H1 (cell line): Measurements from ENCODE around the gene PDLIM4. TPM values are rescaled to one million over a fixed set of nuclear protein-coding genes. Genes with fewer than 3 reads are reported as not detected.

Experiments
- CREB1 ChIP-seq: IDR thresholded peaks from 2 replicates; pipeline ENCODE4 v1.6.1; 2012; ENCODE audit warnings: inconsistent platforms
- EZH2 ChIP-seq: fragments of 200-600 bp; sonication (generic); IDR thresholded peaks from 2 replicates; pipeline ENCODE4 v1.7.1; 2012; ENCODE audit warnings: low read depth, mild to moderate bottlenecking, moderate library complexity, low read length, inconsistent platforms; ENCODE audit not compliant: severe bottlenecking
- JUN ChIP-seq: IDR thresholded peaks from 2 replicates; pipeline ENCODE4 v1.6.1; 2011; ENCODE audit warnings: low read depth, mild to moderate bottlenecking, improper control_type of control experiment, low read length
- MAFK ChIP-seq: IDR thresholded peaks from 2 replicates; pipeline ENCODE4 v1.6.1; 2012; ENCODE audit warnings: low read depth, mild to moderate bottlenecking, improper control_type of control experiment, low read length
- NANOG ChIP-seq: IDR thresholded peaks from 2 replicates; pipeline ENCODE4 v1.6.1; 2011; ENCODE audit warnings: low read length, low read depth, mild to moderate bottlenecking, inconsistent platforms; ENCODE audit not compliant: insufficient read depth, poor library complexity, severe bottlenecking
- POLR2AphosphoS5 ChIP-seq: IDR thresholded peaks from 2 replicates; pipeline ENCODE4 v1.6.1; 2011; ENCODE audit warnings: low read depth, low read length
- RBBP5 ChIP-seq: IDR thresholded peaks from 2 replicates; pipeline ENCODE4 v1.7.1; 2012; ENCODE audit warnings: low read depth, mild to moderate bottlenecking, inconsistent platforms, low read length, moderate library complexity, borderline replicate concordance
- SIN3A ChIP-seq, 2 experiments: IDR thresholded peaks in 1 of 2; conservative IDR thresholded peaks in 1 of 2; 2 replicates each; pipeline ENCODE4 v1.6.1; 2011 to 2012; ENCODE audit warnings: low read length in 2 of 2, improper control_type of control experiment in 1 of 2, low read depth in 1 of 2, mild to moderate bottlenecking in 1 of 2
- SP4 ChIP-seq: IDR thresholded peaks from 2 replicates; pipeline ENCODE4 v1.6.1; 2012; ENCODE audit warnings: low read length, inconsistent platforms
- YY1 ChIP-seq: IDR thresholded peaks from 2 replicates; pipeline ENCODE4 v1.6.1; 2011; ENCODE audit warnings: low read depth, mild to moderate bottlenecking, low read length
- ZNF274 ChIP-seq: IDR thresholded peaks from 2 replicates; pipeline ENCODE4 v1.7.0; 2012; ENCODE audit warnings: low read length, borderline replicate concordance; ENCODE audit errors: extremely low read depth
- polyA plus RNA-seq, 7 experiments: library from polyadenylated mRNA; depleted of rRNA in 3 of 7; stranded (reverse) in 5 of 7; unstranded in 2 of 7; fragments of >200 nt in 5 of 7; fragments of 200-250 nt in 2 of 7; gene quantifications; 1 replicate in 5 of 7; 2 replicates in 1 of 7; 4 replicates in 1 of 7; pipeline versions ENCODE4 v1.2.1 to v1.2.3, GENCODE V29; 2011 to 2013; ENCODE audit warnings: missing spikeins in 2 of 7, mixed read lengths in 2 of 7
- total RNA-seq: library from RNA; stranded (reverse); fragmentation: NEBNext Ultra II Directional; extraction: Animal tissue kit (Norgen Biotek cat#: 25700); gene quantifications from 2 replicates; pipeline ENCODE4 v1.2.1, GENCODE V29; 2021
- TF ChIP-seq, protein P1 (sequence below): IDR thresholded peaks from 2 replicates; pipeline ENCODE4 v1.6.1; 2011; ENCODE audit warnings: low read depth, mild to moderate bottlenecking, low read length; ENCODE audit not compliant: insufficient read depth

The PDLIM4 gene
- total and polyA plus RNA-seq, 2 of the 8 experiments (the other 6 are each of a cell fraction or from before 2014, with no cell fraction given) = 10.7 to 29.1 TPM

DNA sequence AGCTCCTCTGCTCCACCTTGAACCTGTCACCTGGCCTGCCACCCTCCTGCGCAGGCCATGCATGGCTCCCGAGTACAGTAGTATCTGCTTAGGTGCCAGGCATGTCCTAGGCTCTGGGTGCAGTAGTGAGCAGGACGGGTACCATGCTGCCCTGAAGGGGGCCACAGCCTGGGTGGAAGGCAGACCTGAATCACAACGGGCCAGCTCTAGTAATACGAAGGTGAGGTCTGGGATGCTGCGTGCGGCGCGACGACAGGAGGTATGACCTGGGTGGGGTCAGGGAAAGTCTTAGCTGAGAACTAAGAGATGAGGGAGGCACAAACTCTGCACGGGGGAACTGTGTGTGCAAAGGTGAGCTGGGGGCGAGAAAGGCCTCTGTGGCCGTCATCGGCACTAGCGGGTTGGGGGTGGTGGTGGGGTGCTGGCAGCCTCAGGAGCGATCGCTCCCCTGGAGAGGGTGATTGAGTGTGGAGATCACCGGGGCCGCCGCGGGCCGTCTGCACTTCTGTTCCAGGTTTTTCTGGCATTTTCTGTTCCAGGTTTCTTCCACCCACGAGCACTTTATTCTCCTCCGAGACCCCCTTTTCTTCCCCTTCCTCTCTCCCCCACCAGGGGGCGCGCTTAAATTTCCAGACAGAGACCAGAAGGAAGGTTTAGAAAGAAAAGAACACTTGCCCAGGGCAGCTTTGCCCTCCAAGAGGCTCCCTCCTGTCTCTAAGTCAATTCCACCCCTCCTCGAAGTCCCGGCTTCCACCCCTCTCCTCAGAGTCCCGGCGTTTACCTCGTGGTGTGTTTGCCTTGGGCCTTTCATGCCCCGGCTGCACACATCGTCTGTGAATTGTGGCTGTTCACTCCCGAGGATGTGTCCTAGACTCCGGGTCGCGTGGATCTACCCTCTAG, 15.1 kb downstream of the PDLIM4 start (continued):
- TF ChIP-seq CREB1 (no peak), SP4 (no peak), MAFK (no peak), ZNF274 (no peak), EZH2 (no peak), RBBP5 (no peak), YY1 (0 out of 2 replicates have a peak, but pooled peaks have one; percentile 49), POLR2AphosphoS5 (no peak), SIN3A (conservative IDR thresholded peaks at IDR 0.05 in 1 of 2, IDR thresholded peaks at IDR 0.05 in 1 of 2; ENCODE audit: low read depth in 1 of 2, low read length in 2 of 2) (no peak), NANOG (no peak), JUN (no peak)
- TF ChIP-seq, protein P1, sequence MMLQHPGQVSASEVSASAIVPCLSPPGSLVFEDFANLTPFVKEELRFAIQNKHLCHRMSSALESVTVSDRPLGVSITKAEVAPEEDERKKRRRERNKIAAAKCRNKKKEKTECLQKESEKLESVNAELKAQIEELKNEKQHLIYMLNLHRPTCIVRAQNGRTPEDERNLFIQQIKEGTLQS = no peak
